HepG2 (cell line): Measurements from ENCODE around the gene ALDH3B1. TPM values are rescaled to one million over a fixed set of nuclear protein-coding genes. Genes with fewer than 3 reads are reported as not detected.

Experiments
- ATAC-seq: fragments of 200-7000 bp; cut with Tn5 transposase; 3 replicates; pipeline ENCODE4 v1.9.1; 2020; ENCODE audit warnings: mild to moderate bottlenecking, moderate library complexity
- BruUV-seq: library from RNA; stranded (reverse); fragments of 400-500 nt; replicated peaks from 2 replicates; lab custom pipeline; 2021; lab: Mats Ljungman, UMichigan
- CTCF ChIA-PET: fragments of 300-600 bp; formaldehyde crosslinking; extraction: SDS; loops from one replicate; lab custom pipeline; 2021; ENCODE audit warnings: low total read pairs, inconsistent platforms, low intra/inter-chr PET ratio; lab: Yijun Ruan, JAX
- POLR2A ChIA-PET: fragments of 350-600 bp; sonication (Branson Sonifier 250); formaldehyde crosslinking; loops from one replicate; lab custom pipeline; 2020; ENCODE audit warnings: antibody characterized with exemption, inconsistent platforms; lab: Yijun Ruan, JAX
- DNase-seq: peaks from one replicate; pipeline ENCODE4 v3.0.0-alpha.2; 2015; ENCODE audit warnings: low spot score
- FAIRE-seq: peaks from 3 replicates; lab custom pipeline; 2011; peaks lifted over from hg19 to GRCh38; lab: Jason Lieb, UNC
- H2AFZ ChIP-seq: one replicate; pipeline ENCODE4 v1.6.1; 2011; ENCODE audit warnings: low read length, inconsistent platforms
- H3K27ac ChIP-seq: fragments of 300-600 bp; 3 replicates; pipeline ENCODE4 v1.8.0; 2011; ENCODE audit warnings: mixed run types, mild to moderate bottlenecking, mixed read lengths, low read length, inconsistent platforms; ENCODE audit not compliant: insufficient read depth; ENCODE audit errors: extremely low read length
- H3K27me3 ChIP-seq, 2 experiments: fragments of 200-600 bp in 1 of 2; 2 replicates in 1 of 2; 3 replicates in 1 of 2; pipeline versions ENCODE4 v1.6.0 to v1.8.0; 2011; ENCODE audit warnings: low read length in 2 of 2, mild to moderate bottlenecking in 2 of 2, moderate library complexity in 2 of 2, inconsistent platforms in 1 of 2; ENCODE audit not compliant: insufficient read depth in 2 of 2, control insufficient read depth in 1 of 2
- H3K36me3 ChIP-seq, 2 experiments: fragments of 200-600 bp in 1 of 2; replicated peaks in 1 of 2; 2 replicates in 1 of 2; 3 replicates in 1 of 2; pipeline versions ENCODE4 v1.5.1 to v1.8.0; 2011; ENCODE audit warnings: low read length in 2 of 2, inconsistent platforms in 1 of 2; ENCODE audit not compliant: insufficient read depth in 2 of 2, control insufficient read depth in 1 of 2
- H3K4me1 ChIP-seq: 2 replicates; pipeline ENCODE4 v1.5.1; 2012; ENCODE audit warnings: low read length, inconsistent platforms; ENCODE audit not compliant: insufficient read depth
- H3K4me2 ChIP-seq: 2 replicates; pipeline ENCODE4 v1.6.0; 2011; ENCODE audit warnings: low read depth, low read length, inconsistent platforms
- H3K4me3 ChIP-seq, 3 experiments: fragments of 200-600 bp in 1 of 3; sonication (generic), shearing (Covaris generic) in 1 of 3; replicated peaks in 1 of 3; 2 replicates each; pipeline ENCODE4 v1.5.1; 2011 to 2016; ENCODE audit warnings: low read length in 3 of 3, inconsistent platforms in 2 of 3, low read depth in 2 of 3, mild to moderate bottlenecking in 2 of 3, control low read depth in 1 of 3, mixed read lengths in 1 of 3; ENCODE audit not compliant: insufficient read depth in 1 of 3
- H3K79me2 ChIP-seq: one replicate; pipeline ENCODE4 v1.6.1; 2011; ENCODE audit warnings: low read length, inconsistent platforms; ENCODE audit not compliant: insufficient read depth
- H3K9ac ChIP-seq: 2 replicates; pipeline ENCODE4 v1.6.0; 2011; ENCODE audit warnings: mild to moderate bottlenecking, low read depth, low read length, inconsistent platforms; ENCODE audit not compliant: insufficient read depth
- H3K9me3 ChIP-seq: 2 replicates; pipeline ENCODE4 v1.5.1; 2012; ENCODE audit warnings: mild to moderate bottlenecking, low read length
- H4K20me1 ChIP-seq: 2 replicates; pipeline ENCODE4 v1.6.0; 2011; ENCODE audit warnings: inconsistent platforms, mild to moderate bottlenecking, low read length, moderate library complexity; ENCODE audit not compliant: insufficient read depth
- AGO2 ChIP-seq: fragments of 200-400 bp; formaldehyde crosslinking; optimal IDR thresholded peaks from 2 replicates; pipeline ENCODE3; 2017; ENCODE audit warnings: mild to moderate bottlenecking, low read depth, low read length, moderate library complexity
- NR2F1 ChIP-seq, 2 experiments: fragments of 450-650 bp in 1 of 2; formaldehyde crosslinking in 1 of 2; IDR thresholded peaks; 2 replicates each; pipeline versions ENCODE4 v1.5.0 to v1.6.1; 2016 to 2020; ENCODE audit warnings: mild to moderate bottlenecking in 1 of 2, missing compliant biosample characterization in 1 of 2, missing genetic modification reagents in 1 of 2, moderate library complexity in 1 of 2
- ZKSCAN1 ChIP-seq: fragments of 150-350 bp; IDR thresholded peaks from 2 replicates; pipeline ENCODE4 v1.6.1; 2014; ENCODE audit warnings: low read length
- ZNF441 ChIP-seq: sonication (generic); formaldehyde crosslinking; IDR thresholded peaks from 2 replicates; pipeline ENCODE4 v1.7.0; 2021; ENCODE audit warnings: missing genetic modification reagents, borderline replicate concordance
- WGBS: methylation state at CpG from one replicate; pipeline ENCODE4 v1.1.6; 2017; ENCODE audit warnings: low lambda C conversion rate; 5-methylcytosine and 5-hydroxymethylcytosine counted together
- in situ Hi-C: cut with HindIII; loops from 2 replicates; pipeline ENCODE4 v1.10.0; 2017; ENCODE audit warnings: low pct_unique_long_range_greater_than_20kb; ENCODE audit not compliant: extremely low pct_ligation_motif_present
- intact Hi-C: fragments of 100-400 bp; cut with micrococcal nuclease; formaldehyde crosslinking; loops from one replicate; pipeline ENCODE4 v1.10.0; 2022; ENCODE audit not compliant: unreplicated experiment
- polyA plus RNA-seq, 8 experiments: library from polyadenylated mRNA; depleted of rRNA in 3 of 8; stranded (reverse) in 7 of 8; unstranded in 1 of 8; fragments of >200 nt; fragmentation: Illumina TruSeq in 4 of 8; extraction: Trizol in 4 of 8; gene quantifications; 2 replicates each; pipeline versions ENCODE4 v1.2.1 to v1.2.3, GENCODE V29; 2011 to 2016; ENCODE audit warnings: low read depth in 4 of 8, missing spikeins in 1 of 8, mixed read lengths in 1 of 8; ENCODE audit not compliant: insufficient read depth in 1 of 8
- total RNA-seq, 5 experiments: library from RNA; depleted of rRNA; stranded (reverse); fragments of >200 nt; fragmentation: Illumina TruSeq; extraction: Trizol; gene quantifications; 2 replicates each; pipeline ENCODE4 v1.2.3, GENCODE V29; 2016; ENCODE audit warnings: low read depth in 1 of 5
- TF ChIP-seq, protein P1 (sequence below): sonication (generic); formaldehyde crosslinking; IDR thresholded peaks from 2 replicates; pipeline ENCODE4 v1.4.0; 2020; ENCODE audit warnings: missing genetic modification reagents
- TF ChIP-seq, protein P2 (sequence below): IDR thresholded peaks from 2 replicates; pipeline ENCODE4 v1.6.1; 2016

Gene ALDH3B1
- total and polyA plus RNA-seq, 2 of the 13 experiments (the other 11 are each of a cell fraction or from before 2014, with no cell fraction given), result 4.0 to 6.7 TPM

DNA sequence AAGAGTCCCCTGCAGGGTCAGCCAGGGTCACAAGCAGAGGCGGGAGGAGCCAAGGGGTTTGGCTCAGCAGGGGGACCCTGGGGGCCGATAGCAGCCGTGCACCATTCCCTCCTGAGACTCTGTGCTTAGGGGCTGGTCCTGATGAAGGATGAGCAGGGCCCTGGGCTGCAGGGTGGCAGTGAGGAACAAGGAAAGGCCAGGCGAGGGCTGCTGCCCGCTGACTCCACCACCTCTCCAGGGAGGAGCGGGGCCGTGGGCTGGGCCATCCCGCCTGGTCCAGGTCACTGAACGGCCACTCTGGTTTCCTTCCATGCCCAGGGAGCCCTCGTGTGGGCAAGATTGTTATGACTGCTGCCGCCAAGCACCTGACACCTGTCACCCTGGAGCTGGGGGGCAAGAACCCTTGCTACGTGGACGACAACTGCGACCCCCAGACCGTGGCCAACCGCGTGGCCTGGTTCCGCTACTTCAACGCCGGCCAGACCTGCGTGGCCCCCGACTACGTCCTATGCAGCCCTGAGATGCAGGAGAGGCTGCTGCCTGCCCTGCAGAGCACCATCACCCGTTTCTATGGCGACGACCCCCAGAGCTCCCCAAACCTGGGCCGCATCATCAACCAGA is 11.2 kb downstream of the ALDH3B1 start (continued):
- TF ChIP-seq, protein P1, sequence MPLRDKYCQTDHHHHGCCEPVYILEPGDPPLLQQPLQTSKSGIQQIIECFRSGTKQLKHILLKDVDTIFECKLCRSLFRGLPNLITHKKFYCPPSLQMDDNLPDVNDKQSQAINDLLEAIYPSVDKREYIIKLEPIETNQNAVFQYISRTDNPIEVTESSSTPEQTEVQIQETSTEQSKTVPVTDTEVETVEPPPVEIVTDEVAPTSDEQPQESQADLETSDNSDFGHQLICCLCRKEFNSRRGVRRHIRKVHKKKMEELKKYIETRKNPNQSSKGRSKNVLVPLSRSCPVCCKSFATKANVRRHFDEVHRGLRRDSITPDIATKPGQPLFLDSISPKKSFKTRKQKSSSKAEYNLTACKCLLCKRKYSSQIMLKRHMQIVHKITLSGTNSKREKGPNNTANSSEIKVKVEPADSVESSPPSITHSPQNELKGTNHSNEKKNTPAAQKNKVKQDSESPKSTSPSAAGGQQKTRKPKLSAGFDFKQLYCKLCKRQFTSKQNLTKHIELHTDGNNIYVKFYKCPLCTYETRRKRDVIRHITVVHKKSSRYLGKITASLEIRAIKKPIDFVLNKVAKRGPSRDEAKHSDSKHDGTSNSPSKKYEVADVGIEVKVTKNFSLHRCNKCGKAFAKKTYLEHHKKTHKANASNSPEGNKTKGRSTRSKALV (CRISPR knock-in tag), result no peak
- TF ChIP-seq, all 625 proteins: peak for 37

DNA sequence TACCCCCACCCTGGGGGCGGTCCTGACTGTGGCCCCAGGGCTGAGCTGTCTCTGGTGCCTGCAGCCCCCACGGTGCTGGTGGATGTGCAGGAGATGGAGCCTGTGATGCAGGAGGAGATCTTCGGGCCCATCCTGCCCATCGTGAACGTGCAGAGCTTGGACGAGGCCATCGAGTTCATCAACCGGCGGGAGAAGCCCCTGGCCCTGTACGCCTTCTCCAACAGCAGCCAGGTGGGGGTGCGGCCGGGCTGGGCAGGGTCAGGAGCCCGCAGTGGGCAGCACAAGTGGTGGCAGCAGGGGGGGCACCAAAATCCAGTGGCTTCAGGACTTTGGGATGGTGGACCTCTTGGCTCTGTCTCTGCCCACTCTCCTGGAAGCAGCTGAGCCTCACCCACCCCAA is 12.4 kb downstream of the ALDH3B1 start:
- BruUV-seq, result no TSS peak
- no peaks in the 10 kb centered on the region for H3K79me2 ChIP-seq
- H3K27me3 ChIP-seq, result no peaks in the 10 kb centered on the region
- H4K20me1 ChIP-seq, result no peaks in the 10 kb centered on the region
- WGBS, result 100% methylated on average over 1 of the region's 13 CpGs
- no peak overlapping the region for H3K9ac ChIP-seq
- FAIRE-seq, result no peak
- no peak for TF ChIP-seq ZNF441 (CRISPR knock-in tag)
- peak; percentile 43 for TF ChIP-seq AGO2
- TF ChIP-seq ZKSCAN1, result no peak
- TF ChIP-seq, protein P2, sequence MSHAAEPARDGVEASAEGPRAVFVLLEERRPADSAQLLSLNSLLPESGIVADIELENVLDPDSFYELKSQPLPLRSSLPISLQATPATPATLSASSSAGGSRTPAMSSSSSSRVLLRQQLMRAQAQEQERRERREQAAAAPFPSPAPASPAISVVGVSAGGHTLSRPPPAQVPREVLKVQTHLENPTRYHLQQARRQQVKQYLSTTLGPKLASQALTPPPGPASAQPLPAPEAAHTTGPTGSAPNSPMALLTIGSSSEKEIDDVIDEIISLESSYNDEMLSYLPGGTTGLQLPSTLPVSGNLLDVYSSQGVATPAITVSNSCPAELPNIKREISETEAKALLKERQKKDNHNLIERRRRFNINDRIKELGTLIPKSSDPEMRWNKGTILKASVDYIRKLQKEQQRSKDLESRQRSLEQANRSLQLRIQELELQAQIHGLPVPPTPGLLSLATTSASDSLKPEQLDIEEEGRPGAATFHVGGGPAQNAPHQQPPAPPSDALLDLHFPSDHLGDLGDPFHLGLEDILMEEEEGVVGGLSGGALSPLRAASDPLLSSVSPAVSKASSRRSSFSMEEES (CRISPR knock-in tag), result no peak
- no peak for TF ChIP-seq NR2F1 (CRISPR knock-in tag; IDR thresholded peaks at IDR 0.05)
- TF ChIP-seq, all 625 proteins: peak for 1
- no peak overlapping the region for H2AFZ ChIP-seq
- POLR2A ChIA-PET, result no interaction called here
- peaks cover 0 to 3% of the 10 kb centered on the region in 2 experiments; a peak in 1 of 5 replicates for H3K36me3 ChIP-seq
- intact Hi-C loops, result no loop called here
- peaks cover 46% of the 10 kb centered on the region for H3K4me1 ChIP-seq
- H3K9me3 ChIP-seq, result no peaks in the 10 kb centered on the region
- H3K27ac ChIP-seq, result no peak overlapping the region
- no peak overlapping the region for H3K4me3 ChIP-seq
- no peak overlapping the region for H3K4me2 ChIP-seq
- DNase-seq (no peak), ATAC-seq (no peak)
- in situ Hi-C loops, result no loop called here
- CTCF ChIA-PET, result no interaction called here
